CD14-positive monocyte (primary cell): ENCODE data around the gene TNFAIP8L1. TPM values are rescaled to one million over a fixed set of nuclear protein-coding genes. Genes with fewer than 3 reads are reported as not detected.

Experiments
- DNase-seq, 3 donors: peaks; one replicate each; pipeline ENCODE4 v3.0.0-alpha.2; 2011 to 2022
- H2AFZ ChIP-seq: 2 replicates; pipeline ENCODE4 v1.6.0; 2012; ENCODE audit warnings: mild to moderate bottlenecking, low read depth, low read length, inconsistent platforms; ENCODE audit not compliant: insufficient read depth, poor library complexity, severe bottlenecking
- H3K27ac ChIP-seq, 2 donors: 1 replicate in 1 of 2; 2 replicates in 1 of 2; pipeline ENCODE4 v1.5.1; 2012 to 2013; ENCODE audit warnings: low read length in 2 of 2, control low read depth in 1 of 2, inconsistent platforms in 1 of 2, low read depth in 1 of 2, mild to moderate bottlenecking in 1 of 2
- H3K27me3 ChIP-seq, 2 donors: one replicate each; pipeline versions ENCODE4 v1.6.0 to v1.6.1; 2011 to 2013; ENCODE audit warnings: low read length in 2 of 2; ENCODE audit not compliant: control insufficient read depth in 2 of 2, insufficient read depth in 2 of 2
- H3K36me3 ChIP-seq, 2 donors: replicated peaks in 1 of 2; 1 replicate in 1 of 2; 2 replicates in 1 of 2; pipeline versions ENCODE4 v1.5.1 to v1.6.1; 2012 to 2013; ENCODE audit warnings: low read length in 2 of 2, control low read depth in 1 of 2, inconsistent platforms in 1 of 2, mild to moderate bottlenecking in 1 of 2; ENCODE audit not compliant: insufficient read depth in 2 of 2, control insufficient read depth in 1 of 2
- H3K4me1 ChIP-seq, 2 donors: 1 replicate in 1 of 2; 2 replicates in 1 of 2; pipeline versions ENCODE4 v1.5.1 to v1.6.1; 2012 to 2013; ENCODE audit warnings: low read length in 2 of 2, control low read depth in 1 of 2, inconsistent platforms in 1 of 2, mild to moderate bottlenecking in 1 of 2, moderate library complexity in 1 of 2; ENCODE audit not compliant: insufficient read depth in 2 of 2, control insufficient read depth in 1 of 2
- H3K4me2 ChIP-seq: replicated peaks from 2 replicates; pipeline ENCODE3; 2012; ENCODE audit warnings: low read length, moderate library complexity, mild to moderate bottlenecking; ENCODE audit not compliant: poor library complexity, severe bottlenecking; ENCODE audit errors: extremely low read depth
- H3K4me3 ChIP-seq, 3 experiments: fragments of 200-600 bp in 1 of 3; sonication (generic) in 1 of 3; replicated peaks in 1 of 3; 1 replicate in 2 of 3; 2 replicates in 1 of 3; pipeline ENCODE4 v1.5.1; 2011 to 2013; ENCODE audit warnings: low read length in 3 of 3, mild to moderate bottlenecking in 3 of 3, control low read depth in 2 of 3, low read depth in 2 of 3, inconsistent platforms in 1 of 3, moderate library complexity in 1 of 3
- H3K79me2 ChIP-seq: 2 replicates; pipeline ENCODE4 v1.6.0; 2012; ENCODE audit warnings: mild to moderate bottlenecking, control low read depth, inconsistent platforms, low read length, moderate library complexity; ENCODE audit not compliant: insufficient read depth
- H3K9ac ChIP-seq: 2 replicates; pipeline ENCODE4 v1.6.0; 2017; ENCODE audit warnings: low read length, mild to moderate bottlenecking; ENCODE audit not compliant: insufficient read depth, poor library complexity, severe bottlenecking
- H3K9me3 ChIP-seq, 2 donors: replicated peaks in 1 of 2; 1 replicate in 1 of 2; 2 replicates in 1 of 2; pipeline versions ENCODE4 v1.5.1 to v1.6.1; 2012 to 2013; ENCODE audit warnings: low read length in 2 of 2, control low read depth in 1 of 2; ENCODE audit not compliant: control insufficient read depth in 1 of 2, insufficient read depth in 1 of 2
- H4K20me1 ChIP-seq: 2 replicates; pipeline ENCODE4 v1.6.0; 2012; ENCODE audit warnings: mild to moderate bottlenecking, low read length, control low read depth, moderate library complexity; ENCODE audit not compliant: insufficient read depth
- H3K27ac Mint-ChIP-seq, 7 donors: one replicate each; pipeline ENCODE4 v1.8.0; 2020; ENCODE audit warnings: mild to moderate bottlenecking in 7 of 7, mixed read lengths in 7 of 7, moderate library complexity in 6 of 7, inconsistent platforms in 2 of 7
- H3K27me3 Mint-ChIP-seq, 3 donors: one replicate each; pipeline ENCODE4 v1.8.0; 2021 to 2022; ENCODE audit warnings: low read depth in 3 of 3, mild to moderate bottlenecking in 3 of 3, mixed read lengths in 3 of 3, moderate library complexity in 3 of 3, inconsistent platforms in 1 of 3
- H3K36me3 Mint-ChIP-seq, 2 donors: one replicate each; pipeline ENCODE4 v1.8.0; 2020; ENCODE audit warnings: mixed read lengths in 2 of 2, inconsistent platforms in 1 of 2, mild to moderate bottlenecking in 1 of 2
- H3K4me1 Mint-ChIP-seq: one replicate; pipeline ENCODE4 v1.8.0; 2020; ENCODE audit warnings: mild to moderate bottlenecking, mixed read lengths
- H3K4me3 Mint-ChIP-seq, 2 donors: one replicate each; pipeline ENCODE4 v1.8.0; 2020; ENCODE audit warnings: mild to moderate bottlenecking in 2 of 2, mixed read lengths in 2 of 2, moderate library complexity in 1 of 2
- H3K9me3 Mint-ChIP-seq, 7 donors: one replicate each; pipeline ENCODE4 v1.8.0; 2020 to 2022; ENCODE audit warnings: mixed read lengths in 7 of 7, mild to moderate bottlenecking in 6 of 7, moderate library complexity in 6 of 7, inconsistent platforms in 2 of 7
- WGBS: methylation state at CpG from one replicate; pipeline ENCODE4 v1.1.5; 2013; ENCODE audit warnings: missing lambda C conversion rate; ENCODE audit not compliant: insufficient coverage; 5-methylcytosine and 5-hydroxymethylcytosine counted together
- intact Hi-C, 2 donors: fragments of 100-400 bp; cut with micrococcal nuclease; formaldehyde crosslinking; loops; one replicate each; pipeline versions ENCODE4 v1.15.0 to v1.15.1; 2023
- polyA plus RNA-seq, 3 donors: library from polyadenylated mRNA; depleted of rRNA in 1 of 3; unstranded in 2 of 3; stranded (reverse) in 1 of 3; fragments of 300-500 nt in 2 of 3; fragments of >200 nt in 1 of 3; fragmentation: Illumina TruSeq in 2 of 3; gene quantifications; 1 replicate in 2 of 3; 2 replicates in 1 of 3; pipeline ENCODE4 v1.2.3, GENCODE V29; 2012 to 2021
- TF ChIP-seq, protein P1 (sequence below): fragments of 200-600 bp; IDR thresholded peaks from one replicate; pipeline ENCODE4 v1.8.0; 2022; ENCODE audit warnings: antibody characterized with exemption, mild to moderate bottlenecking

TNFAIP8L1 gene
- polyA plus RNA-seq, 3 donors, result 1.8 to 3.9 (median 3.7) TPM

DNA sequence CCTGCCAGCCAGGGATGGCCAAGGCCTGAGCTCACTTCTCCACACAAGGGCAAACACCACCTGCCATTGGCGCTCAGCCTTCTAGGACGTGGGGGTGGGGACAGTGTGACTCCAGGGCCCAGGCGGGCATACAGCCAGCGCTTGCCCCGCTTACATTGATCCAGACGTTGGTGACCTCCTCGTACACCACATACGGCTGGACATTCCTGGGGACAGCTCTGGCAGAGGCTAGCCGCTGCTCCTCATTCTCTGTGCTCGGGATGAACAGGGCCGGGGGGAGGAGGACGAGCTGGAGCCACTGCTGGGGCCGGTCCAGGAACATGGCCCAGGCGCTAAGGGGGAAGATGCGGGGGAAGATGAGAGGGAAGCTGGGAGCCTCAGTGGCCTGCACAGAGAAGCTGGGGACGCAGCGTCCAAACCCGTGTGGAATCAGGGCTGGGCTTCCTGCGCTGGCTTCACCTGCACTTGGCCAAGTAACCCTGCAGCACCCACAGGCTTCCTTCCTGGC lies 56.0 kb downstream of the TNFAIP8L1 start:
- DNase-seq, result no peak
- Histone ChIP-seq H4K20me1 (peaks cover 5% of the 10 kb centered on the region), H3K4me1 (peaks cover 0 to 6% of the 10 kb centered on the region in 2 donors), H2AFZ (no peak overlapping the region), H3K4me3 (no peak overlapping the region), H3K36me3 (peaks cover 88 to 96% of the 10 kb centered on the region in 2 donors), H3K4me2 (no peak overlapping the region), H3K27me3 (no peaks in the 10 kb centered on the region), H3K27ac (no peak overlapping the region), H3K9me3 (no peaks in the 10 kb centered on the region), H3K9ac (no peak overlapping the region), H3K79me2 (no peaks in the 10 kb centered on the region)
- intact Hi-C loops, result no loop called here
- H3K4me1 Mint-ChIP-seq, result peaks cover 8% of the 10 kb centered on the region
- H3K27ac Mint-ChIP-seq, result no peak overlapping the region
- peaks cover 0 to 3% (median 2%) of the 10 kb centered on the region in 3 donors for H3K27me3 Mint-ChIP-seq
- H3K9me3 Mint-ChIP-seq, result no peaks in the 10 kb centered on the region
- H3K4me3 Mint-ChIP-seq, result no peak overlapping the region
- 97% methylated on average over 18 of the region's 19 CpGs for WGBS
- TF ChIP-seq, protein P1, sequence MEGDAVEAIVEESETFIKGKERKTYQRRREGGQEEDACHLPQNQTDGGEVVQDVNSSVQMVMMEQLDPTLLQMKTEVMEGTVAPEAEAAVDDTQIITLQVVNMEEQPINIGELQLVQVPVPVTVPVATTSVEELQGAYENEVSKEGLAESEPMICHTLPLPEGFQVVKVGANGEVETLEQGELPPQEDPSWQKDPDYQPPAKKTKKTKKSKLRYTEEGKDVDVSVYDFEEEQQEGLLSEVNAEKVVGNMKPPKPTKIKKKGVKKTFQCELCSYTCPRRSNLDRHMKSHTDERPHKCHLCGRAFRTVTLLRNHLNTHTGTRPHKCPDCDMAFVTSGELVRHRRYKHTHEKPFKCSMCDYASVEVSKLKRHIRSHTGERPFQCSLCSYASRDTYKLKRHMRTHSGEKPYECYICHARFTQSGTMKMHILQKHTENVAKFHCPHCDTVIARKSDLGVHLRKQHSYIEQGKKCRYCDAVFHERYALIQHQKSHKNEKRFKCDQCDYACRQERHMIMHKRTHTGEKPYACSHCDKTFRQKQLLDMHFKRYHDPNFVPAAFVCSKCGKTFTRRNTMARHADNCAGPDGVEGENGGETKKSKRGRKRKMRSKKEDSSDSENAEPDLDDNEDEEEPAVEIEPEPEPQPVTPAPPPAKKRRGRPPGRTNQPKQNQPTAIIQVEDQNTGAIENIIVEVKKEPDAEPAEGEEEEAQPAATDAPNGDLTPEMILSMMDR, result no peak
- peaks cover 75 to 97% of the 10 kb centered on the region in 2 donors for H3K36me3 Mint-ChIP-seq

DNA sequence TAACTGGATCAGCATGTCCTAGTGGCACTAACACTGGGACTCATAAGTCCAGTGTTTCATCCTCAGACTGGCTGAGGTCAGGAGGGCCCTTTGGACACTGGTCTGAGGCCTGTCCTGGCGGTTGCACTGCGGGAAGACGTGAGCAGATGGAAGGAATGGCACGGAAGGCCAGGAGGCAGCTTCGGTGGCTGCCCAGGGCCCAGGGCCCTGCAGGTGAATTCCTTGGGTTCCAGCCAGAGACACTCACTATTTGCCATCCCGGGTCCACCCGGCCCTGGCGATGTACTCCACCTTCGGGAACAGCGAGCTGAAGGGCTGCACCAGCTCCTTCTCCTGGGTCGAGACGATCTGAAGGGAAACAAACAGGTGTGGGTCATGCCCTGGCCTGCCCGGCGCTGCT lies 58.0 kb downstream of the TNFAIP8L1 start:
- TF ChIP-seq, protein P1, result no peak
- peaks cover 5% of the 10 kb centered on the region for H4K20me1 ChIP-seq
- H3K9me3 Mint-ChIP-seq, result no peaks in the 10 kb centered on the region
- intact Hi-C loops, result no loop called here
- H3K36me3 Mint-ChIP-seq, result peaks cover 80 to 99% of the 10 kb centered on the region in 2 donors
- DNase-seq, result no peak
- no peak overlapping the region for H3K4me3 Mint-ChIP-seq
- no peak overlapping the region for H2AFZ ChIP-seq
- H3K27ac Mint-ChIP-seq, result no peak overlapping the region
- H3K4me1 ChIP-seq, result no peaks in the 10 kb centered on the region
- no peak overlapping the region for H3K4me3 ChIP-seq
- over 99% methylated on average over 12 of the region's 14 CpGs for WGBS
- H3K27me3 Mint-ChIP-seq, result peaks cover 0 to 2% (median 0%) of the 10 kb centered on the region in 3 donors
- H3K4me2 ChIP-seq, result no peak overlapping the region
- no peaks in the 10 kb centered on the region for H3K79me2 ChIP-seq
- H3K27ac ChIP-seq, result no peak overlapping the region
- no peaks in the 10 kb centered on the region for H3K27me3 ChIP-seq
- H3K9ac ChIP-seq, result no peak overlapping the region
- H3K9me3 ChIP-seq, result no peaks in the 10 kb centered on the region
- H3K4me1 Mint-ChIP-seq, result no peaks in the 10 kb centered on the region
- peaks cover 95 to 99% of the 10 kb centered on the region in 2 donors for H3K36me3 ChIP-seq
